ENCODE data around the gene ILKAP.
A peak's percentile ranks its signal among the peaks of the same experiment; 100 is the strongest.

The ILKAP gene

GRCh38 chr2:238239863-238240756, 36.6 kb upstream of the ILKAP start, which contains the start of gene HES6:
Gene HES6, minus strand, starts transcription at chr2:238240038. Its CDS starts 133 bp downstream, at chr2:238239905.
- H3K27ac Mint-ChIP-seq = peak within 1 kb of the TSS; percentile 56
- H3K27me3 Mint-ChIP-seq = peaks cover 39% of the 10 kb centered on the region
- DNase-seq = peak; percentile 83
- no peaks in the 10 kb centered on the region for H3K9me3 Mint-ChIP-seq
- peaks cover 6% of the 10 kb centered on the region for H3K4me1 Mint-ChIP-seq (ENCODE audit: low read depth)
- H3K36me3 Mint-ChIP-seq (ENCODE audit: low read depth) = peaks cover 10% of the 10 kb centered on the region
- H3K4me3 Mint-ChIP-seq = peak within 1 kb of the TSS; percentile 77

- H3K27me3 Mint-ChIP-seq = peaks cover 40% of the 10 kb centered on the region
- no peak overlapping the region for H3K4me3 Mint-ChIP-seq
- H3K27ac Mint-ChIP-seq = no peak overlapping the region
- H3K4me1 Mint-ChIP-seq (ENCODE audit: low read depth) = peaks cover 9% of the 10 kb centered on the region
- no peaks in the 10 kb centered on the region for H3K9me3 Mint-ChIP-seq
- DNase-seq = no peak
- H3K36me3 Mint-ChIP-seq (ENCODE audit: low read depth) = peaks cover 7% of the 10 kb centered on the region
These were observed 36.0 kb upstream of the ILKAP start for GRCh38 chr2:238239543-238239862.

GRCh38 chr2:238238766-238239542, 35.5 kb upstream of the ILKAP start:
- DNase-seq = peak; percentile 55

GRCh38 chr2:238238311-238238765, 34.8 kb upstream of the ILKAP start:
- Mint-ChIP-seq H3K27me3 (peaks cover 47% of the 10 kb centered on the region), H3K9me3 (no peaks in the 10 kb centered on the region)
- DNase-seq = no peak

More at GRCh38 chr2:238238766-238239542, 35.5 kb upstream of the ILKAP start:
- Mint-ChIP-seq H3K27ac (no peak overlapping the region), H3K9me3 (no peaks in the 10 kb centered on the region), H3K4me1 (ENCODE audit: low read depth) (peaks cover 10% of the 10 kb centered on the region), H3K27me3 (peaks cover 41% of the 10 kb centered on the region), H3K36me3 (ENCODE audit: low read depth) (peaks cover 1% of the 10 kb centered on the region), H3K4me3 (peak overlapping the region; percentile 38)

GRCh38 chr2:238237431-238238135, 34.1 kb upstream of the ILKAP start:
- H3K4me3 Mint-ChIP-seq = no peak overlapping the region
- H3K27me3 Mint-ChIP-seq = peaks cover 48% of the 10 kb centered on the region
- no peak overlapping the region for H3K27ac Mint-ChIP-seq
- no peaks in the 10 kb centered on the region for H3K9me3 Mint-ChIP-seq
- no peak for DNase-seq
- peaks cover 12% of the 10 kb centered on the region for H3K4me1 Mint-ChIP-seq (ENCODE audit: low read depth)
- no peaks in the 10 kb centered on the region for H3K36me3 Mint-ChIP-seq (ENCODE audit: low read depth)

More at GRCh38 chr2:238238311-238238765, 34.8 kb upstream of the ILKAP start:
- H3K27ac Mint-ChIP-seq = no peak overlapping the region
- peaks cover 12% of the 10 kb centered on the region for H3K4me1 Mint-ChIP-seq (ENCODE audit: low read depth)
- H3K4me3 Mint-ChIP-seq = peak overlapping the region; percentile 35
- no peaks in the 10 kb centered on the region for H3K36me3 Mint-ChIP-seq (ENCODE audit: low read depth)

- Mint-ChIP-seq H3K4me3 (no peak overlapping the region), H3K36me3 (ENCODE audit: low read depth) (no peaks in the 10 kb centered on the region)
These were observed 33.1 kb upstream of the ILKAP start for GRCh38 chr2:238236571-238236970.

GRCh38 chr2:238235856-238236255, 32.4 kb upstream of the ILKAP start:
- Mint-ChIP-seq H3K27ac (no peak overlapping the region), H3K9me3 (no peaks in the 10 kb centered on the region), H3K36me3 (ENCODE audit: low read depth) (no peaks in the 10 kb centered on the region), H3K4me3 (no peak overlapping the region), H3K4me1 (ENCODE audit: low read depth) (peaks cover 24% of the 10 kb centered on the region), H3K27me3 (peaks cover 46% of the 10 kb centered on the region)
- DNase-seq = no peak

More at GRCh38 chr2:238236571-238236970, 33.1 kb upstream of the ILKAP start:
- peaks cover 17% of the 10 kb centered on the region for H3K4me1 Mint-ChIP-seq (ENCODE audit: low read depth)
- peaks cover 48% of the 10 kb centered on the region for H3K27me3 Mint-ChIP-seq
- no peak for DNase-seq
- no peaks in the 10 kb centered on the region for H3K9me3 Mint-ChIP-seq
- no peak overlapping the region for H3K27ac Mint-ChIP-seq

GRCh38 chr2:238235331-238235732, 31.8 kb upstream of the ILKAP start:
- no peaks in the 10 kb centered on the region for H3K9me3 Mint-ChIP-seq
- peaks cover 49% of the 10 kb centered on the region for H3K27me3 Mint-ChIP-seq
- H3K36me3 Mint-ChIP-seq (ENCODE audit: low read depth) = no peaks in the 10 kb centered on the region
- peaks cover 28% of the 10 kb centered on the region for H3K4me1 Mint-ChIP-seq (ENCODE audit: low read depth)
- H3K4me3 Mint-ChIP-seq = no peak overlapping the region
- no peak for DNase-seq
- H3K27ac Mint-ChIP-seq = no peak overlapping the region

- H3K9me3 Mint-ChIP-seq = no peaks in the 10 kb centered on the region
- no peak overlapping the region for H3K27ac Mint-ChIP-seq
- no peak for DNase-seq
- peaks cover 46% of the 10 kb centered on the region for H3K27me3 Mint-ChIP-seq
- H3K36me3 Mint-ChIP-seq (ENCODE audit: low read depth) = no peaks in the 10 kb centered on the region
- peaks cover 27% of the 10 kb centered on the region for H3K4me1 Mint-ChIP-seq (ENCODE audit: low read depth)
- H3K4me3 Mint-ChIP-seq = no peak overlapping the region
These were observed 30.1 kb upstream of the ILKAP start for GRCh38 chr2:238233625-238234024.

- H3K9me3 Mint-ChIP-seq = no peaks in the 10 kb centered on the region
- peak overlapping the region; percentile 62 for H3K27ac Mint-ChIP-seq
- no peaks in the 10 kb centered on the region for H3K36me3 Mint-ChIP-seq (ENCODE audit: low read depth)
- H3K4me3 Mint-ChIP-seq = peak overlapping the region; percentile 77
- H3K4me1 Mint-ChIP-seq (ENCODE audit: low read depth) = peaks cover 24% of the 10 kb centered on the region
- peaks cover 29% of the 10 kb centered on the region for H3K27me3 Mint-ChIP-seq
- DNase-seq = no peak
These were observed 28.3 kb upstream of the ILKAP start for GRCh38 chr2:238231809-238232208.

- no peaks in the 10 kb centered on the region for H3K9me3 Mint-ChIP-seq
- no peaks in the 10 kb centered on the region for H3K36me3 Mint-ChIP-seq (ENCODE audit: low read depth)
- H3K27me3 Mint-ChIP-seq = peaks cover 25% of the 10 kb centered on the region
- peak; percentile 86 for DNase-seq
- peak overlapping the region; percentile 62 for H3K27ac Mint-ChIP-seq
- peaks cover 24% of the 10 kb centered on the region for H3K4me1 Mint-ChIP-seq (ENCODE audit: low read depth)
- H3K4me3 Mint-ChIP-seq = peak overlapping the region; percentile 77
These were observed 27.8 kb upstream of the ILKAP start for GRCh38 chr2:238231251-238231793.

GRCh38 chr2:238230699-238231098, 27.2 kb upstream of the ILKAP start:
- Mint-ChIP-seq H3K9me3 (no peaks in the 10 kb centered on the region), H3K36me3 (ENCODE audit: low read depth) (peaks cover 1% of the 10 kb centered on the region), H3K4me1 (ENCODE audit: low read depth) (peaks cover 24% of the 10 kb centered on the region), H3K27ac (no peak overlapping the region), H3K4me3 (peak overlapping the region; percentile 77), H3K27me3 (peaks cover 19% of the 10 kb centered on the region)
- no peak for DNase-seq

GRCh38 chr2:238228700-238229099, 25.2 kb upstream of the ILKAP start:
- DNase-seq = no peak
- H3K27ac Mint-ChIP-seq = no peak overlapping the region
- H3K27me3 Mint-ChIP-seq = peaks cover 8% of the 10 kb centered on the region
- H3K36me3 Mint-ChIP-seq (ENCODE audit: low read depth) = peaks cover 9% of the 10 kb centered on the region
- H3K9me3 Mint-ChIP-seq = no peaks in the 10 kb centered on the region
- peaks cover 19% of the 10 kb centered on the region for H3K4me1 Mint-ChIP-seq (ENCODE audit: low read depth)
- H3K4me3 Mint-ChIP-seq = no peak overlapping the region

GRCh38 chr2:238227587-238228032, 24.1 kb upstream of the ILKAP start:
- Mint-ChIP-seq H3K4me1 (ENCODE audit: low read depth) (peaks cover 17% of the 10 kb centered on the region), H3K27ac (no peak overlapping the region), H3K9me3 (no peaks in the 10 kb centered on the region), H3K36me3 (ENCODE audit: low read depth) (peaks cover 9% of the 10 kb centered on the region), H3K27me3 (peaks cover 3% of the 10 kb centered on the region), H3K4me3 (no peak overlapping the region)
- no peak for DNase-seq

Measured in activated T-cell treated with anti-CD3 and anti-CD28 coated beads, Interleukin-2, amount 50 U/mL, for 24 hours (primary cell).